Measurements from ENCODE around the gene ALK.

ALK gene

DNA sequence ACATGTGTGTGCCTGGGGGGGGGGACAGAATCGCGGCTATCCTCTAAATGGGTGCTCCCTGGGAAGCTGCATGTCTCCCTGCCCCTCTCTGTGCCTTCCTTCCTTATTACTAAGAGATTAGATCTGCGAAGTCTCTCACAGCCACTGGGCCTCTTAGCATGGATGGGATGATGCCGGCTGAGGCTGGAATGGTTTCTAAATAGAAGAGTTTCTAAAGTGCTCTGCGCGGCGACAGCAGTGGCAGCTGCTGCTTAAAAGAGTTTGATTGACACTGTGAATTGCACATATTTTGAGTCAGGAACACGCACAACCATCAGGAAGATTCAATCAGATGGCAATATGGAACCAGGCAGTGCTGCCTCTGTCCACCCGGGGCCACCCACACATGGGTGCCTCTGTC is 642.4 kb downstream of the ALK start:
- CTCF ChIA-PET: interaction anchor here (0.9 kb wide), 1 partner anchor 30 kb away, joined by 3 read pairs; no protein-coding TSS in a partner anchor
- POLR2A ChIA-PET: no interaction called here
- DNase-seq (ENCODE audit: extremely low spot score): no peak
- TF ChIP-seq, protein P1, sequence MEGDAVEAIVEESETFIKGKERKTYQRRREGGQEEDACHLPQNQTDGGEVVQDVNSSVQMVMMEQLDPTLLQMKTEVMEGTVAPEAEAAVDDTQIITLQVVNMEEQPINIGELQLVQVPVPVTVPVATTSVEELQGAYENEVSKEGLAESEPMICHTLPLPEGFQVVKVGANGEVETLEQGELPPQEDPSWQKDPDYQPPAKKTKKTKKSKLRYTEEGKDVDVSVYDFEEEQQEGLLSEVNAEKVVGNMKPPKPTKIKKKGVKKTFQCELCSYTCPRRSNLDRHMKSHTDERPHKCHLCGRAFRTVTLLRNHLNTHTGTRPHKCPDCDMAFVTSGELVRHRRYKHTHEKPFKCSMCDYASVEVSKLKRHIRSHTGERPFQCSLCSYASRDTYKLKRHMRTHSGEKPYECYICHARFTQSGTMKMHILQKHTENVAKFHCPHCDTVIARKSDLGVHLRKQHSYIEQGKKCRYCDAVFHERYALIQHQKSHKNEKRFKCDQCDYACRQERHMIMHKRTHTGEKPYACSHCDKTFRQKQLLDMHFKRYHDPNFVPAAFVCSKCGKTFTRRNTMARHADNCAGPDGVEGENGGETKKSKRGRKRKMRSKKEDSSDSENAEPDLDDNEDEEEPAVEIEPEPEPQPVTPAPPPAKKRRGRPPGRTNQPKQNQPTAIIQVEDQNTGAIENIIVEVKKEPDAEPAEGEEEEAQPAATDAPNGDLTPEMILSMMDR (IDR thresholded peaks at IDR 0.05; ENCODE audit: control extremely low read depth, extremely low read depth, low read depth, missing control alignments): no peak

GRCh38 chr2:29276151-29276550 is 645.2 kb downstream of the ALK start:
- ChIA-PET CTCF (no interaction called here), POLR2A (no interaction called here)
- no peak for DNase-seq (ENCODE audit: extremely low spot score)
- TF ChIP-seq, protein P1 (IDR thresholded peaks at IDR 0.05; ENCODE audit: control extremely low read depth, extremely low read depth, low read depth, missing control alignments): no peak

GRCh38 chr2:29275186-29275585 is 646.2 kb downstream of the ALK start:
- ChIA-PET CTCF (interaction anchor here (0.8 to 1.1 kb wide), 2 partner anchors 8 to 33 kb away, joined by 3 to 4 read pairs; no protein-coding TSS in a partner anchor), POLR2A (no interaction called here)
- DNase-seq (ENCODE audit: extremely low spot score): no peak
- TF ChIP-seq, protein P1 (IDR thresholded peaks at IDR 0.05; ENCODE audit: control extremely low read depth, extremely low read depth, low read depth, missing control alignments): no peak

DNA sequence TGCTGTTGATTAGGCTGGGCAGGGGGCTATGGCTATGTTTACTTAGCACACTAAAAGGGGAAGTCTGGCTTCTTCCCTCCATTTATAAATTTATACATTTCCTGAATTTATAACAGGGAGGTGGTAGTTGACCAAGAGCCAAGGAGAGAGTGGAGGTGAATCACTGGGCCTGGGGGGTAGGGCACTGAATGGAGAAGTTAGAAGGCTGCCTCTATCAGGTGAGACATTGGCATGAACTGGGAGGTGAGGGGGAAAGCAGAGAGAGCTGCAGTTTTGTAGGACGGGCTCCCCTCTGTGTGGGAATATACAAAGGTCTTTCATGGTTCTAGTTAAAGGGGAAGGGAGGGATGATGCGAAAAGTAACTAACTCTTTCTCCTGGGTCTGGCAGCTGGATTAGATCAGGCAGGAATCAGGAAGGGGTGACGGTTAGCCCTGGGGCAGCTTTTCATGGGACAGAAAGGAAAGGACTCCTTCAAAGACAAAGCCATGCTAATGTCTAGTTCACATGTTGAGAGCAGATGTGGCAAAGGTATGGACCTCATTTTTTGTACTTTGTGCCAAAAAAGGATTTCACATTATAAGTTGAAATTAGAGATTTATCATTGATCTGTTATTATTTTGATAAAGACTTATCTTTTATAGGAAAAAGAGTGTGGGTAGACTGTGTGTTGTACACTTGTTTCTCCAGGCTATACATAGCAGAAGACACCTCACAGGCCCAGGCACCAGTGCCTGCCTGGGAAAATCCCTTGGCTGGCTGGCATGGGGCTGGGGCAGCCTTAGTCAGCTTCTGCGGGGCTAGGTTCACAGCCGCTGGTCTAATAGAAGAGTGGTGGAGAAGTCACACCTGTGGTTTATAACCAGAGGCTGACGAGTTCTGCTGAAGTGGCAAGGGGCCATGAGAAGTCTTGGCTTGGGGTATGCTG is 647.4 kb downstream of the ALK start:
- CTCF ChIA-PET: interaction anchor here (0.8 to 1.1 kb wide), 2 partner anchors 9 to 34 kb away, joined by 3 to 4 read pairs; no protein-coding TSS in a partner anchor
- no peak for DNase-seq (ENCODE audit: extremely low spot score)
- TF ChIP-seq, protein P1 (IDR thresholded peaks at IDR 0.05; ENCODE audit: control extremely low read depth, extremely low read depth, low read depth, missing control alignments): no peak
- POLR2A ChIA-PET: no interaction called here

DNA sequence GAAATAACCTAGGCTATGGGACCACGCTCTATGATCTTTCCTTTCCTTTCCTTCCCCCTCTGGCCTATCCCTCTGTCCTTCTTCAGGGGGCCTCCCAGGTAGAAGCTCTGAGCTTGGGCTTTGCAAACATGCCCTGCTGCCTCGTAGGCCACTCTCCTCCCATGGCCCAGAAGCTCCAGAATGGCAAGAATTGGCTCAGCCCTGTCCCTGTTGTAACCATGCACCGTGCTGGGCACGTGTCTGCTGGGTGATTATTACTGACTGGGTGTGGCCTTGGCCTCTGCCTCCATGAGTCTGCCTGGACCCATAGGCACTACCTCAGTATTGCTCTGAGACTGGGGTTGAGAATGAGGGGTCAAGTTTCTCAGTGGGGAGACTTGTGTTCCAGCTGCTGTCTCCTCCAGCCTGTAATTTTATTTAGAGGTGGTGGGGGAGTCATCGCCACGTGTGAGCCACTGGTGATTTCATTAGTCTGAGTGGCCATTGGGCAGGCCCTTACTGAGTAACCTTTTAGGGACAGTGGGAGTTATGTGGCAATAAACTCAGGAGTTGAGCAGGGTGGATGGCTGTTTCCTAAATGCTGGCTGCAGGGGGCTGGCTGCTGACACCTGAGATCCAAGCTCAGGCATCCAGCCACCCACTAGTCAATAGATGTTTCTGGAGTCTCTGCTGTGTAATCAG is 648.2 kb downstream of the ALK start:
- CTCF ChIA-PET: interaction anchor here (1.7 to 2.3 kb wide), 2 partner anchors 10 to 36 kb away, joined by 6 to 8 read pairs; no protein-coding TSS in a partner anchor
- POLR2A ChIA-PET: no interaction called here
- no peak for DNase-seq (ENCODE audit: extremely low spot score)
- TF ChIP-seq, protein P1 (IDR thresholded peaks at IDR 0.05; ENCODE audit: control extremely low read depth, extremely low read depth, low read depth, missing control alignments): no peak

GRCh38 chr2:29272311-29272710 is 649.1 kb downstream of the ALK start:
- POLR2A ChIA-PET: no interaction called here

More at GRCh38 chr2:29272311-29272710, 649.1 kb downstream of the ALK start:
- CTCF ChIA-PET: interaction anchor here (0.9 to 2.3 kb wide), 4 partner anchors 10 to 36 kb away, joined by 3 to 8 read pairs (median 4); no protein-coding TSS in a partner anchor
- no peak for DNase-seq (ENCODE audit: extremely low spot score)
- TF ChIP-seq, protein P1 (IDR thresholded peaks at IDR 0.05; ENCODE audit: control extremely low read depth, extremely low read depth, low read depth, missing control alignments): no peak

All from GM10248 (cell line).